Globus pallidus (tissue), 1 donor: Measurements from ENCODE around the gene TMEM207.

ENCODE experiments used
- DNase-seq: peaks from one replicate; pipeline ENCODE4 v3.0.0-alpha.2; 2015; ENCODE audit warnings: low spot score

TMEM207 gene

DNA sequence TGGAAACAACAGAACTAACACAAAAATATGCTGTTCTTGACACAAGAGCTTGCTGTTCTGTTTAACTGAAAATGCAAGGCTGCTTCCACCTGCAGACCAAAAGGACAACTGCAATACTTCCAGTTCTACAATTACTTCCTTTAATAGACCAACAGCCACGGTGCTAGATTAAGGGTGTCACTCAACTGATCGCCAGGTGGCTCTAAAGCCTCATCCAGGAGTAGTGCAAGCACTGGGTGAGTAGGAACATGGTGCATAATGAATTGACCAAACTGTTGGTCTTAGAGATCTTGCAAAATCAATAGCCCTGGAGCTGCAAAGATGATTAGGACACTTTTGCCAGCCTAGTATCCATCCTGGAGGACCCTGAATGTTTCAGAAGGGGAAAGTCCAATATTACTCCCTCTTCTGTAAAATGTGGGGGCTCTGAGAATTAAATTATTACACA, 65.4 kb downstream of the TMEM207 start:
- DNase-seq: peak; percentile 12

DNA sequence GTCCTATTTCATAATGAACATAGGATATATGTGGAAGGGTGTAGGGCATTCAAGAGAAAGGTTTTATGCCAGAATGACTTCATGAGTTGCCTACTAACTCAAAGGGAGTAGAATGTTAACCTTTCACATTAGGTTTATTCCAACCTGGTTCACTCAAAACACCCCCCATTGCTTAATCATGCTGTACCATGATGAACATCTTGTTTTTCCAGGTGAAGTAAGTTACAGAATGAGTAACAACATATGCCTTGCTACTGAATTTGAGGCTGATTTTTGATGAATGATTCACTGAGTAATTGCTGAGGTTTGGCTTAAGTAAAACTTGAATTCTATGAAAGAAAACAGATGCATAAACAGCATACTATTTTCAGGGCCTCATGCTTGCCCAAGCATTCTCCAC, 67.6 kb downstream of the TMEM207 start:
- no peak for DNase-seq

DNA sequence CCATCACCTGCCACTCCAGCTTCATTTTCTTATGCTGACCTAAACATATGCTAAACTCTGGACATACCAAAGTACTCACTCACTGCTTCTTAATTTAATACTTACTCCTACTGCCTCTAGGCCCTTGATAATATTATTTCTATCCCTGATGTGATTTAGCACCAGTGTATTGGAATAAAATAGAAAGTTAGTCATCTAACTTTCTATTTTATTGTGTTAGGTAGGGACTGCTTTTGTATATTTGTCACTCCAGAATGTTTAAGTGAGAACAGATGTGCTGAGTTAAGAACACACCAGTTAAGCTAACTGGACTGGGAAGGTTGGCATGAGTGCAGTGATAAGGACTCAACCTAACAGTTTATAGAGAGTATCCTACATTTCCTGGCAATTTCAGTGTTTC, 68.3 kb downstream of the TMEM207 start:
- DNase-seq: no peak

DNA sequence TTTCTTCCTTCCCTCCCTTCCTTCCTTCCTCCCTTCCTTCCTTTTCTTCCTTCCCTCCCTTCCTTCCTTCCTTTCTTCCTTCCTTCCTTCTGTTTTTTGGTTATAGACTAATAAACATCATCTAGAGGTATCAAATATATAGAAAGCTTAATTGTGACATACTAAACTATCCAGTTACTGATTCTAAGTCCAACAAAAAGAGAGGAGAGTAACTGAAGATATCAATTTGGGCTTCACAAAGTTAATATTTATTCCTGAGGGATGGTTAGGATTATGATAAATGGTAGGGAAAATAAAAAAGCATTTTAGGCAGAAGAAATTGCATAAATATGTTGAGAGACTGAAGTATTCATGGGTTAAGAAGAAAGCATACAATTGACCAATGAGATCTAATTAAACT, 69.5 kb downstream of the TMEM207 start:
- no peak for DNase-seq
